CD4-positive, CD25-positive, alpha-beta regulatory T cell (primary cell): ENCODE results near the gene MAPK7. TPM values are rescaled to one million over a fixed set of nuclear protein-coding genes. Genes with fewer than 3 reads are reported as not detected.

Experiments
- polyA plus RNA-seq, 4 donors: library from polyadenylated mRNA; unstranded; fragments of 300-500 nt; fragmentation: Illumina TruSeq; gene quantifications; one replicate each; pipeline ENCODE4 v1.2.3, GENCODE V29; 2021
- total RNA-seq: library from RNA; stranded (reverse); gene quantifications from one replicate; pipeline ENCODE4 v1.2.3, GENCODE V29; 2022

The MAPK7 gene
- total and polyA plus RNA-seq, 5 donors from 2014 or later, result 3.4 to 26.0 (median 5.1) TPM

Other genes starting within 250 kb of the MAPK7 start
- gene EPN2, start 141.1 kb upstream of the MAPK7 start, total RNA-seq, result 14.9 TPM
- gene EPN2, start 141.1 kb upstream of the MAPK7 start, polyA plus RNA-seq, result 1 to 10 TPM; 7.1 to 9.5 (median 7.9) TPM
- 2.1 TPM for gene B9D1, start 15.8 kb upstream of the MAPK7 start, total RNA-seq
- gene B9D1, start 15.8 kb upstream of the MAPK7 start, polyA plus RNA-seq, result 1 to 10 TPM; 1.2 to 2.0 (median 1.5) TPM
- gene MFAP4, start 8.7 kb downstream of the MAPK7 start, total RNA-seq, result not detected
- not detected for gene MFAP4, start 8.7 kb downstream of the MAPK7 start, polyA plus RNA-seq
- 0.39 TPM for gene RNF112, start 32.7 kb downstream of the MAPK7 start, total RNA-seq
- gene RNF112, start 32.7 kb downstream of the MAPK7 start, polyA plus RNA-seq, result not detected
- gene SLC47A1, start 155.4 kb downstream of the MAPK7 start, total RNA-seq, result not detected
- 1 to 10 TPM in 1 of 4 donors, not detected in 3; 1.0 TPM for gene SLC47A1, start 155.4 kb downstream of the MAPK7 start, polyA plus RNA-seq